ENCODE data around the gene DSCAM. TPM values are rescaled to one million over a fixed set of nuclear protein-coding genes. Genes with fewer than 3 reads are reported as not detected.

Gene DSCAM
- total RNA-seq, 1 experiment from 2014 or later: 0.33 TPM

DNA sequence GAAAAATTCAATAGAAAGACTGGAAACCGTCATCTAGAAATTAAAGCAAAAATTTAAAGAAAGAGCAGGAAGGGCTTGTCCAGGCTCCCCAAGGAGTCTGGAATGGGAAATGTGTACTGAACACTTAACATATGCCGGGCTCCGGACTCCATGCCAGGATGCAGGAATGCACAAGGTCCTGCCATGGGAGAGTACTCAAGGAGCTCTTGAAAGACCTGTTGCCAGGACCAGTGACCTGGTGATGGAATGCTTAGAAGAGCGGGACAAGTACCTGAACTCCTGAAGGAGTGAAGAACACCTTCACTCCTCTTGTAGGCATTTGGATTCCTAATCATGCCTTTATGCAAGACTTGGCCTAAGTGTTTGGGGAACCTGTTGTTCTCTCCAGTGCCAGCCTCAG, 16.9 kb upstream of the DSCAM start:
- Mint-ChIP-seq H3K4me1 (ENCODE audit: insufficient read depth, unreplicated experiment) (no peaks in the 10 kb centered on the region), H3K36me3 (ENCODE audit: insufficient read depth, unreplicated experiment) (no peaks in the 10 kb centered on the region), H3K9me3 (ENCODE audit: unreplicated experiment) (peaks cover 7% of the 10 kb centered on the region), H3K27me3 (ENCODE audit: insufficient read depth, unreplicated experiment) (no peaks in the 10 kb centered on the region), H3K27ac (ENCODE audit: low read depth, unreplicated experiment) (no peak overlapping the region), H3K4me3 (ENCODE audit: unreplicated experiment) (no peak overlapping the region)
- BruUV-seq (replicated peaks): no TSS peak
- TF ChIP-seq, protein P1, sequence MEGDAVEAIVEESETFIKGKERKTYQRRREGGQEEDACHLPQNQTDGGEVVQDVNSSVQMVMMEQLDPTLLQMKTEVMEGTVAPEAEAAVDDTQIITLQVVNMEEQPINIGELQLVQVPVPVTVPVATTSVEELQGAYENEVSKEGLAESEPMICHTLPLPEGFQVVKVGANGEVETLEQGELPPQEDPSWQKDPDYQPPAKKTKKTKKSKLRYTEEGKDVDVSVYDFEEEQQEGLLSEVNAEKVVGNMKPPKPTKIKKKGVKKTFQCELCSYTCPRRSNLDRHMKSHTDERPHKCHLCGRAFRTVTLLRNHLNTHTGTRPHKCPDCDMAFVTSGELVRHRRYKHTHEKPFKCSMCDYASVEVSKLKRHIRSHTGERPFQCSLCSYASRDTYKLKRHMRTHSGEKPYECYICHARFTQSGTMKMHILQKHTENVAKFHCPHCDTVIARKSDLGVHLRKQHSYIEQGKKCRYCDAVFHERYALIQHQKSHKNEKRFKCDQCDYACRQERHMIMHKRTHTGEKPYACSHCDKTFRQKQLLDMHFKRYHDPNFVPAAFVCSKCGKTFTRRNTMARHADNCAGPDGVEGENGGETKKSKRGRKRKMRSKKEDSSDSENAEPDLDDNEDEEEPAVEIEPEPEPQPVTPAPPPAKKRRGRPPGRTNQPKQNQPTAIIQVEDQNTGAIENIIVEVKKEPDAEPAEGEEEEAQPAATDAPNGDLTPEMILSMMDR (IDR thresholded peaks at IDR 0.05; ENCODE audit: unreplicated experiment): no peak
- intact Hi-C loops (cut with micrococcal nuclease): no loop called here
- CTCF ChIA-PET: no interaction called here
- no peak for DNase-seq (ENCODE audit: unreplicated experiment)
- POLR2A ChIA-PET: no interaction called here

DNA sequence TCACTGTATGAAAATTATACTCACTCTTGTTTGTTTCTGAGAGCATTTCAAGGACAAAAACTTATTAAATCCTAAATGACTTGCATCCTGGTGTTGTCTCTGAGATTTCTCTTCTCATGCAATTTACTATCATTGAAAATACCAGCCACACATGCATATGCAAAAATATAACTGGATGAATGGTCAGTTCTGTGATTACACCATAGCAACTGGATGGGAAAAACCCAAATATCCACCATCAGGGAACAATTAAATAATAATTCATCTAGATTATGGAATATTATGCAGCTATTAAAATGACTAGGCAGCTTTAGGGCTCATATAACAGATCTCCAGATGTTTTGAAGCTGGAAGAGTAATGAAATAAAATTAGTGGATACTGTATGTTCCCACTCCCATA, 11.6 kb upstream of the DSCAM start:
- intact Hi-C loops (cut with micrococcal nuclease): no loop called here
- H3K9me3 Mint-ChIP-seq (ENCODE audit: unreplicated experiment): peaks cover 26% of the 10 kb centered on the region
- ChIA-PET POLR2A (no interaction called here), CTCF (no interaction called here)
- H3K27me3 Mint-ChIP-seq (ENCODE audit: insufficient read depth, unreplicated experiment): no peaks in the 10 kb centered on the region
- BruUV-seq (replicated peaks): no TSS peak
- TF ChIP-seq, protein P1 (IDR thresholded peaks at IDR 0.05; ENCODE audit: unreplicated experiment): no peak
- H3K4me3 Mint-ChIP-seq (ENCODE audit: unreplicated experiment): no peak overlapping the region
- H3K36me3 Mint-ChIP-seq (ENCODE audit: insufficient read depth, unreplicated experiment): no peaks in the 10 kb centered on the region
- DNase-seq (ENCODE audit: unreplicated experiment): no peak
- H3K4me1 Mint-ChIP-seq (ENCODE audit: insufficient read depth, unreplicated experiment): no peaks in the 10 kb centered on the region
- no peak overlapping the region for H3K27ac Mint-ChIP-seq (ENCODE audit: low read depth, unreplicated experiment)

DNA sequence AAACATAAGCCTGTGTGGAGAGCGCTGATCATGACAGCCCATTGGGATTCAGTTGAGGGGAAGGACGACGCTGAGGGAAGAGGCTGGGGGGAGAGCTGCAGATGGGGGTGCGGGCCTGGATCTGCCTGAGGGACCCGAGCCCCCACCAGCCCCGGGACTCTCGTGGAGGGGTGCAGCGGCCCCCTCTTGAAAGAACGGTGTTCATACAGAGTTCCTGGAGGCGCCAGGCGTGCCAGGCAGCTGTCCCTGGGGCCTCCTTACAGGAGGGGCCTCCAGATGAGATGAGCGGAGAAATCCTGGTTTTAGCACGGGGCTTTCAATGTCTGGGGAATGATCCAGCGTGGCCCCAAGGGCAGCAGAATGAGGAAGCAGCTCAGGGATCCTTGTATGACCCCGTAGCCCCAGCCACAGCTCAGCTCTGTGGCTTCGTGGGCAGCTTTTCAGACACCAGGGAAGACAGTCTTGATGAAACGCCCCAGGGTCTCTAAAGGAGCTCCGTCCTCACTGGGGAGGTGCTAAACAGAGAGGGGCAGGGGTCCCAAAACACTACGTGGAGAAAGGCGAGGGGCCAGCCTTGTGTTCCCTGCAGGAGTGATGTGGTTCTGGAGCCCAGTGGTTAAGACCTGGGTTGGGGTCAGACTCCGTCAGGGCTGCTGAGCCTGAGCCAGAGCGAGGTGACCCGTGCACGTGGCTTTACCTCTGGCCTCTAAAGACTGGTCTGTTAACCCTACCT, 7.2 kb upstream of the DSCAM start:
- POLR2A ChIA-PET: no interaction called here
- CTCF ChIA-PET: interaction anchor here (1.0 kb wide), 1 partner anchor 19 kb away, joined by 3 read pairs; no protein-coding TSS in a partner anchor

DNA sequence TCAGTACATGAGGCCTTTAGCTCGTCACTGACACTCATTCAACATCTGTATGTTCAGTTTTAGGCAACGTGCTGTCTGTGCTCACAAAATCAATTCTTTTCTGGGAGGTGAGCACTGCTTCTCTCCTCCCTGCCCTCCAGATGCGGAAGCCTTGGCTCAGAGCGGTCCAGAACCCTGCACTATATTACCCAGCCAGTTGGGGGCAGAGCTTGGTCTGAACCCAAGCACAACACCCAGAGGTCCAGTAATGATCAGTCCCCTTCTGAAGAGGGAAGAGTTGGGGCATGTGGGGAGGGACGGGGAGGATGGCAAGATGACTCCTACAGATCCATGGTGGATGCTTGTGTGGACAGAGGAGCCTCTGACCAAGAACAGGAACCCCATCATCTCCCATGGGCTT, 5.6 kb upstream of the DSCAM start:
- Mint-ChIP-seq H3K4me1 (ENCODE audit: insufficient read depth, unreplicated experiment) (no peaks in the 10 kb centered on the region), H3K36me3 (ENCODE audit: insufficient read depth, unreplicated experiment) (no peaks in the 10 kb centered on the region), H3K27me3 (ENCODE audit: insufficient read depth, unreplicated experiment) (no peaks in the 10 kb centered on the region), H3K9me3 (ENCODE audit: unreplicated experiment) (peaks cover 17% of the 10 kb centered on the region), H3K27ac (ENCODE audit: low read depth, unreplicated experiment) (no peak overlapping the region), H3K4me3 (ENCODE audit: unreplicated experiment) (no peak overlapping the region)
- intact Hi-C loops (cut with micrococcal nuclease): no loop called here
- CTCF ChIA-PET: no interaction called here
- no peak for DNase-seq (ENCODE audit: unreplicated experiment)
- BruUV-seq (replicated peaks): no TSS peak
- TF ChIP-seq, protein P1 (IDR thresholded peaks at IDR 0.05; ENCODE audit: unreplicated experiment): no peak
- POLR2A ChIA-PET: no interaction called here

More for the DNA sequence above, 7.2 kb upstream of the DSCAM start:
- Mint-ChIP-seq H3K9me3 (ENCODE audit: unreplicated experiment) (peaks cover 21% of the 10 kb centered on the region), H3K4me1 (ENCODE audit: insufficient read depth, unreplicated experiment) (no peaks in the 10 kb centered on the region), H3K4me3 (ENCODE audit: unreplicated experiment) (no peak overlapping the region), H3K27me3 (ENCODE audit: insufficient read depth, unreplicated experiment) (no peaks in the 10 kb centered on the region), H3K27ac (ENCODE audit: low read depth, unreplicated experiment) (no peak overlapping the region), H3K36me3 (ENCODE audit: insufficient read depth, unreplicated experiment) (no peaks in the 10 kb centered on the region)
- TF ChIP-seq, protein P1 (IDR thresholded peaks at IDR 0.05; ENCODE audit: unreplicated experiment): no peak
- intact Hi-C loops (cut with micrococcal nuclease): no loop called here
- no TSS peak for BruUV-seq (replicated peaks)
- DNase-seq (ENCODE audit: unreplicated experiment): no peak

Data from MCF 10A (cell line).